H9 (cell line): Measurements from ENCODE around the gene ANKRD13C. TPM values are rescaled to one million over a fixed set of nuclear protein-coding genes. Genes with fewer than 3 reads are reported as not detected.
A peak's percentile ranks its signal among the peaks of the same experiment; 100 is the strongest.
"Not testable (repeated sequence)": the region's sequence is repeated elsewhere in the genome, so short reads cannot be mapped to it uniquely, and the experiment has no call there.

Experiments
- DNase-seq: peaks from one replicate; pipeline ENCODE4 v3.0.0-alpha.2; 2017
- H2AFZ ChIP-seq: one replicate; pipeline ENCODE4 v1.6.1; 2013; ENCODE audit warnings: mild to moderate bottlenecking, low read length, control low read depth, moderate library complexity
- H2AK5ac ChIP-seq: 2 replicates; pipeline ENCODE4 v1.6.1; 2013; ENCODE audit warnings: low read length, control low read depth, mixed read lengths; ENCODE audit not compliant: insufficient read length
- H2BK120ac ChIP-seq: one replicate; pipeline ENCODE4 v1.6.1; 2013; ENCODE audit warnings: low read depth, mild to moderate bottlenecking, low read length, control low read depth, inconsistent platforms; ENCODE audit not compliant: poor library complexity, severe bottlenecking
- H2BK12ac ChIP-seq: 2 replicates; pipeline ENCODE4 v1.6.1; 2013; ENCODE audit warnings: low read length, control low read depth, mixed read lengths, low read depth; ENCODE audit not compliant: insufficient read length
- H2BK15ac ChIP-seq: 2 replicates; pipeline ENCODE4 v1.6.1; 2013; ENCODE audit warnings: low read depth, low read length, control low read depth
- H2BK20ac ChIP-seq: one replicate; pipeline ENCODE4 v1.6.1; 2013; ENCODE audit warnings: low read depth, mild to moderate bottlenecking, low read length, control low read depth, inconsistent platforms; ENCODE audit not compliant: poor library complexity, severe bottlenecking
- H2BK5ac ChIP-seq: 2 replicates; pipeline ENCODE4 v1.6.1; 2013; ENCODE audit warnings: low read length, control low read depth, mixed read lengths; ENCODE audit not compliant: insufficient read length
- H3K14ac ChIP-seq: 2 replicates; pipeline ENCODE4 v1.6.1; 2013; ENCODE audit warnings: low read length, control low read depth; ENCODE audit not compliant: insufficient read depth
- H3K18ac ChIP-seq: 2 replicates; pipeline ENCODE4 v1.6.1; 2013; ENCODE audit warnings: low read depth, mild to moderate bottlenecking, mixed read lengths, low read length, control low read depth; ENCODE audit not compliant: insufficient read length
- H3K23ac ChIP-seq: 2 replicates; pipeline ENCODE4 v1.6.1; 2013; ENCODE audit warnings: low read length, control low read depth, mixed read lengths, low read depth; ENCODE audit not compliant: insufficient read length
- H3K23me2 ChIP-seq: 2 replicates; pipeline ENCODE4 v1.6.1; 2013; ENCODE audit warnings: low read depth, mild to moderate bottlenecking, mixed read lengths, low read length, control low read depth; ENCODE audit not compliant: insufficient read length, poor library complexity, severe bottlenecking
- H3K27ac ChIP-seq: 2 replicates; pipeline ENCODE4 v1.5.1; 2013; ENCODE audit warnings: low read length, control low read depth, mixed read lengths, low read depth; ENCODE audit not compliant: insufficient read length
- H3K27me3 ChIP-seq: 2 replicates; pipeline ENCODE4 v1.6.1; 2013; ENCODE audit warnings: low read length, control low read depth, inconsistent platforms; ENCODE audit not compliant: insufficient read depth
- H3K4ac ChIP-seq: 2 replicates; pipeline ENCODE4 v1.6.1; 2013; ENCODE audit warnings: low read depth, mild to moderate bottlenecking, control low read depth, inconsistent platforms, low read length, moderate library complexity
- H3K4me1 ChIP-seq: 2 replicates; pipeline ENCODE4 v1.6.1; 2013; ENCODE audit warnings: low read length, control low read depth, inconsistent platforms; ENCODE audit not compliant: insufficient read depth
- H3K4me2 ChIP-seq: 2 replicates; pipeline ENCODE4 v1.6.1; 2013; ENCODE audit warnings: low read length, control low read depth, mixed read lengths; ENCODE audit not compliant: insufficient read length, insufficient read depth
- H3K56ac ChIP-seq: 2 replicates; pipeline ENCODE4 v1.6.1; 2013; ENCODE audit warnings: low read depth, mild to moderate bottlenecking, mixed read lengths, low read length, control low read depth; ENCODE audit not compliant: insufficient read length
- H3K79me1 ChIP-seq: 2 replicates; pipeline ENCODE4 v1.6.1; 2013; ENCODE audit warnings: low read depth, mild to moderate bottlenecking, moderate library complexity, low read length, control low read depth, inconsistent platforms; ENCODE audit not compliant: insufficient read depth, poor library complexity, severe bottlenecking
- H3K79me2 ChIP-seq: 2 replicates; pipeline ENCODE4 v1.6.1; 2013; ENCODE audit warnings: low read length, control low read depth, inconsistent platforms; ENCODE audit not compliant: insufficient read depth
- H3K9ac ChIP-seq: 2 replicates; pipeline ENCODE4 v1.6.1; 2013; ENCODE audit warnings: low read length, control low read depth, mixed read lengths; ENCODE audit not compliant: insufficient read length; ENCODE audit errors: extremely low read depth
- H3K9me3 ChIP-seq: one replicate; pipeline ENCODE4 v1.6.1; 2013; ENCODE audit warnings: low read depth, low read length, inconsistent platforms; ENCODE audit not compliant: control insufficient read depth
- H3T11ph ChIP-seq: one replicate; pipeline ENCODE4 v1.6.1; 2013; ENCODE audit warnings: mild to moderate bottlenecking, low read length, control low read depth, inconsistent platforms
- H4K20me1 ChIP-seq: one replicate; pipeline ENCODE4 v1.6.1; 2013; ENCODE audit not compliant: control insufficient read depth, insufficient read length, insufficient read depth
- H4K5ac ChIP-seq: 2 replicates; pipeline ENCODE4 v1.6.1; 2013; ENCODE audit warnings: low read depth, mild to moderate bottlenecking, mixed read lengths, low read length, control low read depth; ENCODE audit not compliant: insufficient read length
- H4K8ac ChIP-seq: replicated peaks from 2 replicates; pipeline ENCODE4 v1.6.1; 2013; ENCODE audit warnings: low read length, control low read depth, mixed read lengths, low read depth; ENCODE audit not compliant: insufficient read length
- H4K91ac ChIP-seq: 2 replicates; pipeline ENCODE4 v1.6.1; 2013; ENCODE audit warnings: low read depth, mild to moderate bottlenecking, moderate library complexity, mixed read lengths, low read length, control low read depth; ENCODE audit not compliant: insufficient read length
- H3K27ac Mint-ChIP-seq, 3 experiments: 2 replicates in 2 of 3; 3 replicates in 1 of 3; pipeline ENCODE4 v1.8.0; 2020 to 2021; ENCODE audit warnings: mixed read lengths in 3 of 3, mild to moderate bottlenecking in 1 of 3, moderate library complexity in 1 of 3
- H3K27me3 Mint-ChIP-seq: 2 replicates; pipeline ENCODE4 v1.8.0; 2021; ENCODE audit warnings: low read depth, mild to moderate bottlenecking, moderate library complexity, mixed read lengths
- H3K36me3 Mint-ChIP-seq, 3 experiments: 2 replicates in 2 of 3; 3 replicates in 1 of 3; pipeline ENCODE4 v1.8.0; 2020 to 2021; ENCODE audit warnings: low read depth in 3 of 3, mixed read lengths in 3 of 3; ENCODE audit not compliant: insufficient read depth in 1 of 3
- H3K4me1 Mint-ChIP-seq, 2 experiments: 2 replicates each; pipeline ENCODE4 v1.8.0; 2020; ENCODE audit warnings: mixed read lengths in 2 of 2
- H3K4me3 Mint-ChIP-seq, 2 experiments: 2 replicates in 1 of 2; 3 replicates in 1 of 2; pipeline ENCODE4 v1.8.0; 2020 to 2021; ENCODE audit warnings: mild to moderate bottlenecking in 2 of 2, mixed read lengths in 2 of 2, moderate library complexity in 1 of 2
- H3K9me3 Mint-ChIP-seq, 2 experiments: 2 replicates in 1 of 2; 3 replicates in 1 of 2; pipeline ENCODE4 v1.8.0; 2020; ENCODE audit warnings: mild to moderate bottlenecking in 2 of 2, mixed read lengths in 2 of 2, moderate library complexity in 1 of 2
- WGBS: extraction: QIAGEN DNeasy Blood & Tissue Kit; methylation state at CpG from one replicate; pipeline ENCODE4 v1.1.7; 2013; ENCODE audit warnings: missing lambda C conversion rate, low lambda C conversion rate, mixed read lengths; ENCODE audit not compliant: insufficient read length; ENCODE audit errors: extremely low coverage; 5-methylcytosine and 5-hydroxymethylcytosine counted together
- total RNA-seq: library from RNA; stranded (reverse); gene quantifications from 2 replicates; pipeline ENCODE4 v1.2.1, GENCODE V29; 2021
- TF ChIP-seq, protein P1 (sequence below): fragments of 200-600 bp; sonication (generic); conservative IDR thresholded peaks from 3 replicates; pipeline ENCODE4 v1.8.0; 2021; ENCODE audit warnings: antibody characterized with exemption, mild to moderate bottlenecking

ANKRD13C gene
- total RNA-seq, 1 experiment from 2014 or later = 19.7 TPM

DNA sequence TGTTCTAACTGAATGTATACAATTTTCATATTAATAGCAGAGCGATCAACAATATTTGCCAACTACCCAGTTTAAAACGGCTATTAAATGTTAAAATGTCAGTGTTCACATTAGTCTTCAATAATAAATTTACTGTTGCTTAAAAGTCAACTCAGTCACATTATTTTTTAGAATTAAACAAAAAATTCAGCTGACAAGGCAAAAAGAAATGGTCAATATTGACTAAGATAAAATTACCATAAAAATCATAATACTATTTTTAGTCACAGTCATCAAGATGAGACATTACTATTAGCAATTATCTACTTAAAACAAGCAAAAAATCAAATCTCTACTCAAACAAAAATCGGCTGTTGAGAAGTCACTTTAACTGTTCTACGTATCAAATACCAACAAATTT lies 1.5 kb downstream of the ANKRD13C start:
- no peak overlapping the region for H4K8ac ChIP-seq
- H3K18ac ChIP-seq = no peak overlapping the region
- no peaks in the 10 kb centered on the region for H3K9me3 ChIP-seq
- no peaks in the 10 kb centered on the region for H3K4me1 ChIP-seq
- H2BK12ac ChIP-seq = no peak overlapping the region
- H4K20me1 ChIP-seq = no peaks in the 10 kb centered on the region
- no peak overlapping the region for H2BK20ac ChIP-seq
- no peak overlapping the region for H3K14ac ChIP-seq
- H3K36me3 Mint-ChIP-seq = peaks cover 1 to 7% (median 5%) of the 10 kb centered on the region in 3 experiments; a peak in 4 of 7 replicates
- H3K56ac ChIP-seq = no peak overlapping the region
- H3K27me3 Mint-ChIP-seq = no peaks in the 10 kb centered on the region
- peaks cover 14 to 21% of the 10 kb centered on the region in 2 experiments for H3K4me1 Mint-ChIP-seq
- no peak overlapping the region for H4K5ac ChIP-seq
- H3K9me3 Mint-ChIP-seq = no peaks in the 10 kb centered on the region; a peak in 1 of 5 replicates
- WGBS = no CpG with 5 or more reads among the region's 4 CpGs
- no peak overlapping the region for H3K4ac ChIP-seq
- no peaks in the 10 kb centered on the region for H3K27me3 ChIP-seq
- H3K27ac ChIP-seq = no peak overlapping the region
- no peaks in the 10 kb centered on the region for H3K79me1 ChIP-seq
- TF ChIP-seq, protein P1, sequence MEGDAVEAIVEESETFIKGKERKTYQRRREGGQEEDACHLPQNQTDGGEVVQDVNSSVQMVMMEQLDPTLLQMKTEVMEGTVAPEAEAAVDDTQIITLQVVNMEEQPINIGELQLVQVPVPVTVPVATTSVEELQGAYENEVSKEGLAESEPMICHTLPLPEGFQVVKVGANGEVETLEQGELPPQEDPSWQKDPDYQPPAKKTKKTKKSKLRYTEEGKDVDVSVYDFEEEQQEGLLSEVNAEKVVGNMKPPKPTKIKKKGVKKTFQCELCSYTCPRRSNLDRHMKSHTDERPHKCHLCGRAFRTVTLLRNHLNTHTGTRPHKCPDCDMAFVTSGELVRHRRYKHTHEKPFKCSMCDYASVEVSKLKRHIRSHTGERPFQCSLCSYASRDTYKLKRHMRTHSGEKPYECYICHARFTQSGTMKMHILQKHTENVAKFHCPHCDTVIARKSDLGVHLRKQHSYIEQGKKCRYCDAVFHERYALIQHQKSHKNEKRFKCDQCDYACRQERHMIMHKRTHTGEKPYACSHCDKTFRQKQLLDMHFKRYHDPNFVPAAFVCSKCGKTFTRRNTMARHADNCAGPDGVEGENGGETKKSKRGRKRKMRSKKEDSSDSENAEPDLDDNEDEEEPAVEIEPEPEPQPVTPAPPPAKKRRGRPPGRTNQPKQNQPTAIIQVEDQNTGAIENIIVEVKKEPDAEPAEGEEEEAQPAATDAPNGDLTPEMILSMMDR = no peak
- no peak overlapping the region for H2AFZ ChIP-seq
- H4K91ac ChIP-seq = no peak overlapping the region
- no peak for DNase-seq
- H3K9ac ChIP-seq = peak overlapping the region; percentile 98
- peak overlapping the region in 1 of 3 experiments; percentile 99; a peak in 3 of 7 replicates for H3K27ac Mint-ChIP-seq
- peak overlapping the region; percentile 82 for H3K4me2 ChIP-seq
- peaks cover 16% of the 10 kb centered on the region; the same call in 1 of the 2 replicates for H3K79me2 ChIP-seq
- H3K4me3 Mint-ChIP-seq = peak overlapping the region; percentile 91 to 93
- H3T11ph ChIP-seq = no peak overlapping the region
- peaks cover 5% of the 10 kb centered on the region for H3K23me2 ChIP-seq
- H2BK120ac ChIP-seq = no peak overlapping the region
- H3K23ac ChIP-seq = no peak overlapping the region
- no peak overlapping the region for H2BK5ac ChIP-seq
- H2BK15ac ChIP-seq = no peak overlapping the region
- no peak overlapping the region for H2AK5ac ChIP-seq

DNA sequence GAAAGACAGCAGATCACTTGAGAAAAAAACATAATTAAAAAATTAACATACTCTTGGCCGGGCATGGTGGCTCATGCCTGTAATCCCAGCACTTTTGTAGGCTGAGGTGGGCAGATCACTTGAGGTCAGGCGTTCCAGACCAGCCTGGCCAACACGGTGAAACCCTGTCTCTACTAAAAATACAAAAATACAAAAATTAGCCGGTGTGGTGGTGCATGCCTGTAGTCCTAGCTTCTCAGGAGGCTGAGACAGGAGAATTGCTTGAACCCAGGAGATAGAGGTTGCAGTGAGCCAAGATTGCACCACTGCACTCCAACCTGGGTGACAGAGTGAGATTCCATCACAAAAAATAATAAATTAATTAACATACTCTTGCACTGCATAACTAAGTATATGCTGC lies 4.7 kb downstream of the ANKRD13C start:
- not testable (repeated sequence) for H3T11ph ChIP-seq, H2BK5ac ChIP-seq, H3K4ac ChIP-seq, H3K4me2 ChIP-seq, H2BK15ac ChIP-seq, H4K20me1 ChIP-seq, H3K14ac ChIP-seq, H3K9me3 ChIP-seq, H3K27me3 Mint-ChIP-seq, DNase-seq, H2AFZ ChIP-seq, H3K9ac ChIP-seq, H2BK20ac ChIP-seq, H3K23me2 ChIP-seq, H3K56ac ChIP-seq, H3K36me3 Mint-ChIP-seq, H3K4me3 Mint-ChIP-seq, H2BK12ac ChIP-seq, H3K18ac ChIP-seq, H3K9me3 Mint-ChIP-seq, H3K27ac ChIP-seq, H3K79me1 ChIP-seq, H2BK120ac ChIP-seq, H3K4me1 ChIP-seq, H3K27me3 ChIP-seq, H2AK5ac ChIP-seq, H3K23ac ChIP-seq, H4K91ac ChIP-seq, H4K5ac ChIP-seq, H3K4me1 Mint-ChIP-seq, H4K8ac ChIP-seq
- peaks cover 23% of the 10 kb centered on the region; the same call in 1 of the 2 replicates for H3K79me2 ChIP-seq
- no CpG with 5 or more reads among the region's 4 CpGs for WGBS
- H3K27ac Mint-ChIP-seq = 0 out of 7 replicates have a peak overlapping the region, but pooled peaks of 1 of the 3 experiments have one; percentile 51
